Stimulated activated CD4-positive, alpha-beta T cell treated with anti-CD3 and anti-CD28 coated beads, Interleukin-1b, Interleukin-23, amount 100 ng/mL, for 4 hours (primary cell): ENCODE measurements around the gene ATP6V1A.
"Not testable (repeated sequence)": the region's sequence is repeated elsewhere in the genome, so short reads cannot be mapped to it uniquely, and the experiment has no call there.

Experiments used
- DNase-seq, 2 donors: peaks; one replicate each; pipeline ENCODE4 v3.0.0-alpha.2; 2020; ENCODE audit warnings: low read depth in 2 of 2

Gene ATP6V1A

GRCh38 chr3:113828600-113828999 lies 81.8 kb downstream of the ATP6V1A start:
- DNase-seq, result no peak

DNA sequence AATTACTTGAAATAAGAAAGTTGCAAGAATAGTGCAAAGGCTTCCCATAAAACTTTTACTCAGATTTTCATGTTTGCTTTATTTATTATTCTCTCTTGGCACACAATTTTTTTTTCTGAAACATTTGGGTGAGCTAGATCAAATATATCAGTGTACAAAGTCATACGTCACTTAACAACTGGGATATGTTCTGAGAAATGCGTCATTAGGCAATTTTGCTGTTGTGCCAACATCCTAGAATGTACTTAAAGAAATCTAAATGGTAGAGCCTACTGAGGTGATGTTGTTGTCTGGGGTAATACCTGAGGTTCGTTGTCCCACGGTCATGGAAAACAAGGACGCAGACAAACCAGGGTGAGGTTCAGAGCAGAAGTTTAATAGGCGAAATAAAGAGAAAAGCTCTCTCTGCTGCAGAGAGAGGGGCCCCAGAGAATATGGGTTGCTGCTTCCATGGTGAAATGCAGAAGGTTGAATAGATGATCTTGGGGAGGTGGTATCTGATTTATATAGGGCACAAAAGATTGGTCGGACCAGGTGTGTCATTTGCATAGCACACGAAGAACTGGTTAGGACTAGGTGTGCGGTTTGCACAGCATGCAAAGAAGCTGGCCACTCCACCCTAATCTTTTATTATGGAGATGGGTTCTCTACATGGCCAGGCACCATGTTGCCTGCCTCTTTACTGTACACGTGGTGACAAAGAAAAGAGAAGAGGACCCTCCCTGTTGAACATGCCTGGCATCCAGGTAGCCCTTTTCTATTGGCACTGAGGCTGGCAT lies 82.9 kb downstream of the ATP6V1A start:
- DNase-seq, result no peak

- DNase-seq, result no peak
Observed at GRCh38 chr3:113831103-113831355, 84.2 kb downstream of the ATP6V1A start.

DNA sequence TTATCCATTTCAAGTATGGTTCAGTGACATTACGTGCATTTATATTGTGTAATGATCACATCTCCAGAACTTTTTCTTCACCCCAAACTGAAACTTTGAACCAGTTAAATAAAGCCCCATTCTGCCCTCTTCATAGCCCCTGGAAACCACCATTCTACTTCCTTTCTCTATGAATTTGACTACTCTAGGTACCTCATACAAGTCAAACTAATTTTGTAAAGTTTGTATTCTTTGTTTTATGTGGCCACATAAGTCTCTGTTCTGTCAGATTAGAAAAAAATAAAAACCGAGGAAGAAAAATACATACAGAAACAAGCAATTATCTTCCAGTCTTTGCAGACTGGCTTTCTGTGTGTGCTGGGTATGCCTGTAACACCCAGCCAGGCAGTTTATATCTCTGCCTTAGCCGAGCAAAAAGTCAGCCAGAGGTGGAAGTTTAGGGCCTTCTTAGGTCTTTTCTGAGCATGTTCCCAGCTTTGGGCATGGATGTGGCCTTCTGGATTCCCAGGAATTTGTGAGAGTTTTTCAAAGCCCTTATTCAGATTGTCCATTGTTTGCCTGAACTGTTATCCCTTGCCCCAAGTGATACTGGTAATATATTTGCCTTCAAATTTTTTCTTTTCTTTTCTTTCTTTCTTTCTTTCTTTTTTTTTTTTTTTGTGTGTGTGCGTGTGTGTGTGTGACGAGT lies 85.8 kb downstream of the ATP6V1A start:
- DNase-seq, result no peak

- no peak for DNase-seq
Observed at GRCh38 chr3:113834983-113835382, 88.1 kb downstream of the ATP6V1A start.

GRCh38 chr3:113838631-113839209 lies 91.9 kb downstream of the ATP6V1A start, which contains the start of gene GRAMD1C:
Gene GRAMD1C, plus strand, starts transcription at chr3:113838788. Its CDS starts 122 bp downstream, at chr3:113838910.
- DNase-seq, result peak; percentile 77 to 82

- no peak for DNase-seq
Observed at GRCh38 chr3:113839551-113839950, 92.7 kb downstream of the ATP6V1A start.

- no peak for DNase-seq
Observed at GRCh38 chr3:113844622-113845222, 97.9 kb downstream of the ATP6V1A start.

- no peak for DNase-seq
Observed at GRCh38 chr3:113847247-113847646, 100.4 kb downstream of the ATP6V1A start.

GRCh38 chr3:113847664-113848461 lies 101.0 kb downstream of the ATP6V1A start:
- no peak for DNase-seq

DNA sequence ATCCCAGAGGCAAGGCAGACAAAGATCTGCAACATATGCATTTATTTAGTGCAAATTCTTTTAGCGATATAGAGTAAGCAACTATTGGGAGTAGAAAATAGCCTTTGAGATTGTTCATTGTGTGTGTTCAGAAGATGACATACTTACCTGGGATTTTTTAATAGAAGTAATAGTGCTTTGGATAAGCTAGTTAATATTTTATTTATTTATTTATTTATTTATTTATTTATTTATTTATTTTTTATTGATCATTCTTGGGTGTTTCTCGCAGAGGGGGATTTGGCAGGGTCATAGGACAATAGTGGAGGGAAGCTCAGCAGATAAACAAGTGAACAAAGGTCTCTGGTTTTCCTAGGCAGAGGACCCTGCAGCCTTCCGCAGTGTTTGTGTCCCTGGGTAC lies 102.2 kb downstream of the ATP6V1A start:
- not testable (repeated sequence) for DNase-seq

DNA sequence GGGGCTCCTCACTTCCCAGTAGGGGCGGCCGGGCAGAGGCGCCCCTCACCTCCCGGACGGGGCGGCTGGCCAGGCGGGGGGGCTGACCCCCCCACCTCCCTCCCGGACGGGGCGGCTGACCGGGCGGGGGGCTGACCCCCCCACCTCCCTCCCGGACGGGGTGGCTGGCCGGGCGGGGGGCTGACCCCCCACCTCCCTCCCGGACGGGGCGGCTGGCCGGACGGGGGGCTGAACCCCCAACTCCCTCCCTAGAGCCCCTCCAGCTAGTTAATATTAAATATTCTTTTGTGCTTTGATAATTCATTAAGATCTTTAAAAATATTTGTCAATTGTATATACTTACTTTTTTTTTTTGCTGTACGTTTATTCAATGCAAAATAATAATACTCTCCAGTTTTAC lies 103.0 kb downstream of the ATP6V1A start:
- DNase-seq, result not testable (repeated sequence)

- not testable (repeated sequence) for DNase-seq
Observed at GRCh38 chr3:113850391-113850790, 103.6 kb downstream of the ATP6V1A start.

GRCh38 chr3:113852506-113852905 lies 105.7 kb downstream of the ATP6V1A start:
- DNase-seq, result no peak
